GM12875 (cell line): ENCODE data around the gene SPINT2.
A peak's percentile ranks its signal among the peaks of the same experiment; 100 is the strongest.

ENCODE experiments used
- H3K4me3 ChIP-seq: one replicate; pipeline ENCODE4 v1.5.1; 2011; ENCODE audit warnings: low read depth, low read length, control low read depth
- TF ChIP-seq, protein P1 (sequence below): IDR thresholded peaks from 2 replicates; pipeline ENCODE4 v1.5.1; 2011; ENCODE audit warnings: low read depth, mild to moderate bottlenecking, control low read depth, inconsistent platforms, low read length, moderate library complexity, borderline replicate concordance; ENCODE audit not compliant: insufficient read depth

Gene SPINT2

DNA sequence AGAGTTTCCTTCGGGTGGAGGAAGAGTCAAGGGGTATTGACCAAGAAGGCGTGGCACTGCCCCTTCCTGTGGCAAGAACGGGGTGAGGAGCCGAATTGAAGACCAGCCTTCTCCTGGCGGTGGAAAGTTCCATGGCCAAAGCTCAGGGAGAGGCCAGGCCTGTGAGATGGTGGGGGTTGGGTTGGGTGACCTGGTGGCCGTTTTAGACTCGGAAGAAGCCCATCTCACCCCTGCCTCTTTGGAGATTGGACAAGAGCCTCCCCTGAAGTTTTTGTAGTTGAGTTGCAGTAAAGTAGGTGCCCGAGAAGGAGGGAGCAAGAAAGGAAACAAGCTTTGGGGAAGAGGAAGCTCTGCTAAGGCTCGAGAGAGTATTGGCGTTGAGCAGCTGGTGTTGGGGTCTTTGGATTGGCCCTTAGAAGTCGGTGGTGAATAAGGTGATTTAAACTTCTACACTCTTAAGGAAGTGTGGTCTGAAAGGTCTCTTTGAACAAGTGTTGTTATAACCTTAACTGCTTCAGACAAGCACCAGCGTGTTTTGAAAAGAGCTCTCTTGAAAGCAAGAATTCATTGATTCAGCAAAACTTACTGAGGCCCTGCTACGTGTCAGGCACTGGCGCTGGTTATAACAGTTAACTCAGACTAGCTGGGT, 964 bp downstream of the SPINT2 start:
- H3K4me3 ChIP-seq: peak overlapping the region; percentile 59
- TF ChIP-seq, protein P1, sequence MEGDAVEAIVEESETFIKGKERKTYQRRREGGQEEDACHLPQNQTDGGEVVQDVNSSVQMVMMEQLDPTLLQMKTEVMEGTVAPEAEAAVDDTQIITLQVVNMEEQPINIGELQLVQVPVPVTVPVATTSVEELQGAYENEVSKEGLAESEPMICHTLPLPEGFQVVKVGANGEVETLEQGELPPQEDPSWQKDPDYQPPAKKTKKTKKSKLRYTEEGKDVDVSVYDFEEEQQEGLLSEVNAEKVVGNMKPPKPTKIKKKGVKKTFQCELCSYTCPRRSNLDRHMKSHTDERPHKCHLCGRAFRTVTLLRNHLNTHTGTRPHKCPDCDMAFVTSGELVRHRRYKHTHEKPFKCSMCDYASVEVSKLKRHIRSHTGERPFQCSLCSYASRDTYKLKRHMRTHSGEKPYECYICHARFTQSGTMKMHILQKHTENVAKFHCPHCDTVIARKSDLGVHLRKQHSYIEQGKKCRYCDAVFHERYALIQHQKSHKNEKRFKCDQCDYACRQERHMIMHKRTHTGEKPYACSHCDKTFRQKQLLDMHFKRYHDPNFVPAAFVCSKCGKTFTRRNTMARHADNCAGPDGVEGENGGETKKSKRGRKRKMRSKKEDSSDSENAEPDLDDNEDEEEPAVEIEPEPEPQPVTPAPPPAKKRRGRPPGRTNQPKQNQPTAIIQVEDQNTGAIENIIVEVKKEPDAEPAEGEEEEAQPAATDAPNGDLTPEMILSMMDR: no peak

DNA sequence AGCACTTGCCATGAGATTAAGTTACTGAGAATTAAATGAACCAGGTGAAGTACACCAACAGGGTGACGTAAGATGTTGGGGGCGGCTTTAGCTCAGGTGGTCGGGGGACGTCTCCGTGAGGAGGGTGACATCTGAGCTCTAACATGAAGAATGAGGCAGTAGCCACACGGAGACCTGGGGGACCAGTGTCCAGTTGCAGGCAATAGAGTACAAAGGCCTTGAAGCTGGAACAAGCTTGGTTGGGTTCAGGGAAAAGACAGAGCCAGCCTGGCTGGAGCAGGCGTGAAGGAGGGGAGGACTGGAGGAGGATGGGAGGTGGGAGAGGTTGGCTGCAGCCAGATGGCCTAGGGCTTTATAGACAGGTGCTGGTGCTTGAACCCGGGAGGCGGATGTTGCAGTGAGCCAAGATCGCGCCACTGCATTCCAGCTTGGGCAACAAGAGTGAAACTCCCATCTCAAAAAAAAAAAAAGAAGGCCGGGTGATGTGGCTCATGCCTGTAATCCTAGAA, 1.6 kb downstream of the SPINT2 start:
- no peak overlapping the region for H3K4me3 ChIP-seq
- TF ChIP-seq, protein P1: no peak

DNA sequence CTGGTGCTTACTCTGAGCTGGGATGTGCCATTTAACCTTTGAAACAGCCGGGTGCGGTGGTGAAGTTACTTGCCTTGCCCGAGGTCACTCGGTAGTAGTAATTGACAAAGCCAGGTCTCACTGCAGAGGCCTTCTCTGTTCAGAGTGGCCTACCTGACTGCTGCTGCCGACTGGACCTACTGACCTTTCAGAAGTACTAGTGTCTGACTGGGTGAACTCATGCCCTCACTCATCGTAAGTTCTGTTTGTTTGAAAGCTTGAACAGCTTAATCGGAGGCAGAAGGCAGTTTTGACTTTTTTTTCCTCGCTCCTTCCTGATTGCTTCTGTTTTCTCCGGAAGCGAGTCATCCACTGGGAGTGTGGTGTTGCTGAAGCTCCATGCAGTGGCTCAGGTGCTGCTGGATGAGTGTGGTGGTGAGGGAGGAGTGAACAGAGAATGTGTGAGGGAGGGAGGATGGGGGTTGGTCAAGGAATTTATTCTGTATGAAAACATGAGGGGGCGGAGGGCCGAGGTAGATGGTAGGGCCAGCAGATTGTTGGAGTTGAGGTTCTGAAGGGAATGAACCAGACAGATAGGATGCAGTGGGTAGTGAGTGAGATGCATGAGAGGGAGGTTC, 2.7 kb downstream of the SPINT2 start:
- TF ChIP-seq, protein P1: no peak

DNA sequence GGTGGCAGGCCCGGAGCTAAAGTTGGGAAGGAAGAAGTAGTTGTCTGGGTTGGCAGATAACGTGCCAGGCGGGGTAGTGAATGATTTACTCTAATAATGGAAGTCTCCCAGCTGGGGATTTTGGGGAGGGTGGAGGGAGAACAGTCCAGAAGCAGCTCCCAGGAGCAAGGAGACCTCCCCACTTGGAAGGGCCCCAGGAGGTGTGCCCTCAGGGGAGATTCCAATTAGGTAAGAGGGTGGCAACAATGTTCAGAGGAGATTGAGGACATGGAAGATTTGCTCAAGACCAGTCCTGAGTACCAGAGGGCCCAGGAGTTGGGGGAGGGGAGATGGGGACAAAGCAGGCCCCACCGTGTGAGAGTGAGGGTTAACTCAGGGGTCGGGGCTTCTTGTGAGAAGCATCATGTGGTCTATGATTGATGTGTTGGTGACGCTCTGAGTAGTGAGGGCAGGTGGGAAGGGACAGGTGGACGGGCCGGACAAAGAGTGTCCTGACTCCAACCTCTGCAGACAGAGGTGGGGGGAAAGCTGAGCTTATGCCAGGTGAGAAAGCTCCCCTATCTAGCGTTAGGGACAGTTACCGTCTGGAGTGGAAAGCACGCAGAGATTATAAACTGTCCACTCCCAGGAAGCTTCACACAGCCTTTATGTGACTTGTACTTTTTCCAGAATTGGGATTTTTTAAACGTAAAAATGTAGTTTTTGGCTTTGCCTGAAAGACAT, 3.5 kb downstream of the SPINT2 start:
- TF ChIP-seq, protein P1: no peak
- no peak overlapping the region for H3K4me3 ChIP-seq

More for the DNA sequence above, 2.7 kb downstream of the SPINT2 start:
- no peak overlapping the region for H3K4me3 ChIP-seq

DNA sequence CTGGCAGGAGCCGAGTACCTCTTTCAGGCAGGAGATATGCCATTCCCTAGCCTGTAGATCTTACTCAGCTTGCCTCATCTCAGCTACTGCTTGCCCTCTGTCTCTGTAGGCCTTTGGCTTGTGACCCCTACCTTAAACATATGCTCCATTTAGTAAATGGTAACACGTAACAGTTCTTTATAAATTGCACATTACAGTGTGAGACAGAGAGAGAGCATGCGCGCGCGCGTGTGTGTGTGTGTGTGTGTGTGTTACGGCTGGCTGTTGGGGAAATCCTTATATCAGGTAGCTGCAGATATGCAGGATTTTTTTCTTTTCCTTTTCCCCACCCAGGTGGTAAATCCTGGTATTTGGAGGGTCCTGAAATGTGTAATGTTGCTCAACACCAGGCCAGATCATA, 4.2 kb downstream of the SPINT2 start:
- no peak overlapping the region for H3K4me3 ChIP-seq
- TF ChIP-seq, protein P1: no peak

DNA sequence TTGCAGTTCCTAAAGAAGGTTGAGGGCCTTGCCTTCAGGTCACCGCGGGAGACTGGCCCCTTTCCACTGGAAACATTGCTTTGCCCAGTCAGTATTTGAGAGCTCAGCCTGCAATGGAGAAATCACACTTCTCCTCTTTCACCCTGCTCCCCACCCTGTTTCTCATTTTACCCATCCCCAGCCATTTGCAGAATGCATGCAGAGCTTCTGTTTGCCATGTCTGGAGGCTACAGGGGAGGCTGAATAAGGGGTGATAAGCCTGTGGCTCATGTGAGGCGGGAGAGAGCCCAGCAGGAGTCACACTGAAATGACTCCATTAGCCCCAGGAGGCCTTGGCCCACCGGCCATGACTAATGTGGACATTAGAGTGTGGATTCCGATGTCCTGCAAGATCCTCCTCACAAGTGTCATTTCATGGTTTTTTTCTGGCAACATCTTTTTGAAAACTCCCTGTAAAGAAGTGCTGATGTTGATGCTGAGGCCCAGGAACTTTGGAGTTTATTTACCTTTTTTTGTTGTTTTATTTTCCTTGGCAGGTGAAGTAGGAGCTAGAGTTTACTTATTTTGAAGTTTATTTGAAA, 6.3 kb downstream of the SPINT2 start:
- H3K4me3 ChIP-seq: no peak overlapping the region
- TF ChIP-seq, protein P1: no peak
